ENCODE measurements around the gene CARD10.

CARD10 gene

GRCh38 chr22:37522482-37522881, 3.3 kb upstream of the CARD10 start:
- Histone ChIP-seq H3K36me3 (ENCODE audit: control insufficient read depth, insufficient read depth, low read length) (no peaks in the 10 kb centered on the region), H3K4me1 (ENCODE audit: control insufficient read depth, insufficient read depth, low read length, poor library complexity, severe bottlenecking) (peaks cover 21% of the 10 kb centered on the region), H3K27ac (ENCODE audit: low read depth, low read length, severe bottlenecking) (no peak overlapping the region), H3K9me3 (ENCODE audit: control insufficient read depth, low read length) (no peaks in the 10 kb centered on the region), H3K4me3 (ENCODE audit: extremely low read depth, insufficient read depth, low read length, poor library complexity, severe bottlenecking) (no peak overlapping the region)
- WGBS, 2 experiments (ENCODE audit: insufficient coverage in 2 of 2) = 89 to 98% methylated on average over 4 of the region's 6 CpGs

- Histone ChIP-seq H3K4me3 (ENCODE audit: extremely low read depth, insufficient read depth, low read length, poor library complexity, severe bottlenecking) (no peak overlapping the region), H3K9me3 (ENCODE audit: control insufficient read depth, low read length) (no peaks in the 10 kb centered on the region), H3K4me1 (ENCODE audit: control insufficient read depth, insufficient read depth, low read length, poor library complexity, severe bottlenecking) (peaks cover 20% of the 10 kb centered on the region), H3K36me3 (ENCODE audit: control insufficient read depth, insufficient read depth, low read length) (no peaks in the 10 kb centered on the region), H3K27ac (ENCODE audit: low read depth, low read length, severe bottlenecking) (no peak overlapping the region)
- whole genome bisulfite sequencing, 2 experiments (ENCODE audit: insufficient coverage in 2 of 2) = 93 to 96% methylated on average over 10 to 14 of the region's 14 CpGs
These were observed 2.1 kb upstream of the CARD10 start for GRCh38 chr22:37521236-37521739.

- 82 to 88% methylated on average over 4 to 7 of the region's 10 CpGs for WGBS, 2 experiments (ENCODE audit: insufficient coverage in 2 of 2)
These were observed 1.6 kb upstream of the CARD10 start for GRCh38 chr22:37520776-37521191.

GRCh38 chr22:37518509-37519267, 527 bp downstream of the CARD10 start:
- H3K4me1 ChIP-seq (ENCODE audit: control insufficient read depth, insufficient read depth, low read length, poor library complexity, severe bottlenecking) = peaks cover 6% of the 10 kb centered on the region
- H3K36me3 ChIP-seq (ENCODE audit: control insufficient read depth, insufficient read depth, low read length) = peaks cover 7% of the 10 kb centered on the region
- H3K27ac ChIP-seq (ENCODE audit: low read depth, low read length, severe bottlenecking) = no peak overlapping the region
- H3K9me3 ChIP-seq (ENCODE audit: control insufficient read depth, low read length) = no peaks in the 10 kb centered on the region
- H3K4me3 ChIP-seq (ENCODE audit: extremely low read depth, insufficient read depth, low read length, poor library complexity, severe bottlenecking) = peak overlapping the region; percentile 57
- 14 to 19% methylated on average over 44 to 61 of the region's 63 CpGs for WGBS, 2 experiments (ENCODE audit: insufficient coverage in 2 of 2)

More at GRCh38 chr22:37520776-37521191, 1.6 kb upstream of the CARD10 start:
- peaks cover 2% of the 10 kb centered on the region for H3K36me3 ChIP-seq (ENCODE audit: control insufficient read depth, insufficient read depth, low read length)
- H3K4me1 ChIP-seq (ENCODE audit: control insufficient read depth, insufficient read depth, low read length, poor library complexity, severe bottlenecking) = peaks cover 15% of the 10 kb centered on the region
- no peak overlapping the region for H3K27ac ChIP-seq (ENCODE audit: low read depth, low read length, severe bottlenecking)
- no peaks in the 10 kb centered on the region for H3K9me3 ChIP-seq (ENCODE audit: control insufficient read depth, low read length)
- no peak overlapping the region for H3K4me3 ChIP-seq (ENCODE audit: extremely low read depth, insufficient read depth, low read length, poor library complexity, severe bottlenecking)

GRCh38 chr22:37517826-37518450, 1.3 kb downstream of the CARD10 start:
- peak overlapping the region; percentile 57 for H3K4me3 ChIP-seq (ENCODE audit: extremely low read depth, insufficient read depth, low read length, poor library complexity, severe bottlenecking)
- peaks cover 11% of the 10 kb centered on the region for H3K4me1 ChIP-seq (ENCODE audit: control insufficient read depth, insufficient read depth, low read length, poor library complexity, severe bottlenecking)
- H3K36me3 ChIP-seq (ENCODE audit: control insufficient read depth, insufficient read depth, low read length) = peaks cover 7% of the 10 kb centered on the region
- 85 to 95% methylated on average over 12 to 13 of the region's 15 CpGs for WGBS, 2 experiments (ENCODE audit: insufficient coverage in 2 of 2)
- H3K27ac ChIP-seq (ENCODE audit: low read depth, low read length, severe bottlenecking) = no peak overlapping the region
- H3K9me3 ChIP-seq (ENCODE audit: control insufficient read depth, low read length) = no peaks in the 10 kb centered on the region

GRCh38 chr22:37516456-37516855, 2.8 kb downstream of the CARD10 start:
- Histone ChIP-seq H3K4me3 (ENCODE audit: extremely low read depth, insufficient read depth, low read length, poor library complexity, severe bottlenecking) (no peak overlapping the region), H3K4me1 (ENCODE audit: control insufficient read depth, insufficient read depth, low read length, poor library complexity, severe bottlenecking) (peaks cover 25% of the 10 kb centered on the region), H3K36me3 (ENCODE audit: control insufficient read depth, insufficient read depth, low read length) (peaks cover 7% of the 10 kb centered on the region), H3K27ac (ENCODE audit: low read depth, low read length, severe bottlenecking) (no peak overlapping the region), H3K9me3 (ENCODE audit: control insufficient read depth, low read length) (no peaks in the 10 kb centered on the region)
- WGBS, 2 experiments (ENCODE audit: insufficient coverage in 2 of 2) = no CpG with 5 or more reads among the region's 1 CpG

- H3K9me3 ChIP-seq (ENCODE audit: control insufficient read depth, low read length) = no peaks in the 10 kb centered on the region
- no peak overlapping the region for H3K27ac ChIP-seq (ENCODE audit: low read depth, low read length, severe bottlenecking)
- H3K36me3 ChIP-seq (ENCODE audit: control insufficient read depth, insufficient read depth, low read length) = peaks cover 7% of the 10 kb centered on the region
- H3K4me1 ChIP-seq (ENCODE audit: control insufficient read depth, insufficient read depth, low read length, poor library complexity, severe bottlenecking) = peaks cover 26% of the 10 kb centered on the region
- WGBS, 2 experiments (ENCODE audit: insufficient coverage in 2 of 2) = 95 to 97% methylated on average over 17 to 23 of the region's 23 CpGs
- H3K4me3 ChIP-seq (ENCODE audit: extremely low read depth, insufficient read depth, low read length, poor library complexity, severe bottlenecking) = no peak overlapping the region
These were observed 3.3 kb downstream of the CARD10 start for GRCh38 chr22:37515901-37516300.

- Histone ChIP-seq H3K9me3 (ENCODE audit: control insufficient read depth, low read length) (no peaks in the 10 kb centered on the region), H3K4me1 (ENCODE audit: control insufficient read depth, insufficient read depth, low read length, poor library complexity, severe bottlenecking) (peaks cover 28% of the 10 kb centered on the region), H3K36me3 (ENCODE audit: control insufficient read depth, insufficient read depth, low read length) (peaks cover 7% of the 10 kb centered on the region), H3K27ac (ENCODE audit: low read depth, low read length, severe bottlenecking) (no peak overlapping the region), H3K4me3 (ENCODE audit: extremely low read depth, insufficient read depth, low read length, poor library complexity, severe bottlenecking) (no peak overlapping the region)
- WGBS, 2 experiments (ENCODE audit: insufficient coverage in 2 of 2) = 96 to 97% methylated on average over 14 to 15 of the region's 15 CpGs
These were observed 4.6 kb downstream of the CARD10 start for GRCh38 chr22:37514526-37515051.

GRCh38 chr22:37511395-37512104, 7.7 kb downstream of the CARD10 start:
- WGBS, 2 experiments (ENCODE audit: insufficient coverage in 2 of 2) = 100% methylated on average over 1 to 3 of the region's 6 CpGs
- peak overlapping the region; percentile 1 for H3K27ac ChIP-seq (ENCODE audit: low read depth, low read length, severe bottlenecking)
- no peaks in the 10 kb centered on the region for H3K9me3 ChIP-seq (ENCODE audit: control insufficient read depth, low read length)
- H3K4me1 ChIP-seq (ENCODE audit: control insufficient read depth, insufficient read depth, low read length, poor library complexity, severe bottlenecking) = peaks cover 32% of the 10 kb centered on the region
- H3K36me3 ChIP-seq (ENCODE audit: control insufficient read depth, insufficient read depth, low read length) = peaks cover 18% of the 10 kb centered on the region
- no peak overlapping the region for H3K4me3 ChIP-seq (ENCODE audit: extremely low read depth, insufficient read depth, low read length, poor library complexity, severe bottlenecking)

- Histone ChIP-seq H3K4me3 (ENCODE audit: extremely low read depth, insufficient read depth, low read length, poor library complexity, severe bottlenecking) (no peak overlapping the region), H3K9me3 (ENCODE audit: control insufficient read depth, low read length) (no peaks in the 10 kb centered on the region), H3K4me1 (ENCODE audit: control insufficient read depth, insufficient read depth, low read length, poor library complexity, severe bottlenecking) (peaks cover 32% of the 10 kb centered on the region), H3K27ac (ENCODE audit: low read depth, low read length, severe bottlenecking) (no peak overlapping the region), H3K36me3 (ENCODE audit: control insufficient read depth, insufficient read depth, low read length) (peaks cover 26% of the 10 kb centered on the region)
- WGBS, 2 experiments (ENCODE audit: insufficient coverage in 2 of 2) = 91 to 93% methylated on average over 9 to 10 of the region's 10 CpGs
These were observed 9.1 kb downstream of the CARD10 start for GRCh38 chr22:37510091-37510490.
